ENCODE data around the gene ALOX5. TPM values are rescaled to one million over a fixed set of nuclear protein-coding genes. Genes with fewer than 3 reads are reported as not detected.
"Not testable (repeated sequence)": the region's sequence is repeated elsewhere in the genome, so short reads cannot be mapped to it uniquely, and the experiment has no call there.

Gene ALOX5
- total RNA-seq, 2 experiments from 2014 or later, result 9.7 to 9.9 TPM

DNA sequence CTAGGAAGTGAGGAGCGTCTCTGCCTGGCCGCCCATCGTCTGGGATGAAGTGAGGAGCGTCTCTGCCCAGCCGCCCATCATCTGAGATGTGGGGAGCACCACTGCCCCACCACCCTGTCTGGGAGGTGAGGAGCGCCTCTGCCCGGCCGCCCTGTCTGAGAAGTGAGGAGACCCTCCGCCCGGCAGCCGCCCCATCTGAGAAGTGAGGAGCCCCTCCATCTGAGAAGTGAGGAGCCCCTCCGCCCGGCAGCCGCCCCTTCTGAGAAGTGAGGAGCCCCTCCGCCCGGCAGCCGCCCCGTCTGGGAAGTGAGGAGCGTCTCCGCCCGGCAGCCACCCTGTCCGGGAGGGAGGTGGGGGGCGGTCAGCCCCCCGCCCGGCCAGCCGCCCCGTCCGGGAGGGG lies 17.6 kb downstream of the ALOX5 start:
- H3K9me3 Mint-ChIP-seq (ENCODE audit: insufficient read depth); H3K4me3 Mint-ChIP-seq; H3K4me1 Mint-ChIP-seq (ENCODE audit: low read depth); DNase-seq; H3K27ac Mint-ChIP-seq; POLR2A ChIA-PET; CTCF ChIA-PET; ATAC-seq: not testable (repeated sequence)
- H3K36me3 Mint-ChIP-seq (ENCODE audit: low read depth), result peaks cover 24% of the 10 kb centered on the region
- peaks cover 11% of the 10 kb centered on the region for H3K27me3 Mint-ChIP-seq (ENCODE audit: low read depth)

- Mint-ChIP-seq H3K4me3 (no peak overlapping the region), H3K27ac (no peak overlapping the region), H3K27me3 (ENCODE audit: low read depth) (peaks cover 15% of the 10 kb centered on the region), H3K36me3 (ENCODE audit: low read depth) (peaks cover 25% of the 10 kb centered on the region), H3K9me3 (ENCODE audit: insufficient read depth) (peaks cover 13% of the 10 kb centered on the region), H3K4me1 (ENCODE audit: low read depth) (no peaks in the 10 kb centered on the region)
- ChIA-PET POLR2A (no interaction called here), CTCF (no interaction called here)
- DNase-seq, result no peak
- ATAC-seq, result no peak
Measured at GRCh38 chr10:45395554-45395953, 21.5 kb downstream of the ALOX5 start.

- ChIA-PET POLR2A (no interaction called here), CTCF (no interaction called here)
- H3K27ac Mint-ChIP-seq, result no peak overlapping the region
- peaks cover under 1% of the 10 kb centered on the region for H3K4me1 Mint-ChIP-seq (ENCODE audit: low read depth)
- H3K9me3 Mint-ChIP-seq (ENCODE audit: insufficient read depth), result peaks cover 13% of the 10 kb centered on the region
- DNase-seq (no peak), ATAC-seq (no peak)
- H3K27me3 Mint-ChIP-seq (ENCODE audit: low read depth), result peaks cover 25% of the 10 kb centered on the region
- no peak overlapping the region for H3K4me3 Mint-ChIP-seq
- H3K36me3 Mint-ChIP-seq (ENCODE audit: low read depth), result peaks cover 25% of the 10 kb centered on the region
Measured at GRCh38 chr10:45398595-45398994, 24.6 kb downstream of the ALOX5 start.

GRCh38 chr10:45399113-45399512 lies 25.1 kb downstream of the ALOX5 start:
- POLR2A ChIA-PET, result no interaction called here
- H3K4me1 Mint-ChIP-seq (ENCODE audit: low read depth), result peaks cover 5% of the 10 kb centered on the region
- H3K4me3 Mint-ChIP-seq, result no peak overlapping the region
- H3K27me3 Mint-ChIP-seq (ENCODE audit: low read depth), result peaks cover 22% of the 10 kb centered on the region
- DNase-seq (no peak), ATAC-seq (no peak)
- CTCF ChIA-PET, result no interaction called here
- H3K9me3 Mint-ChIP-seq (ENCODE audit: insufficient read depth), result peaks cover 13% of the 10 kb centered on the region
- H3K36me3 Mint-ChIP-seq (ENCODE audit: low read depth), result peaks cover 21% of the 10 kb centered on the region
- no peak overlapping the region for H3K27ac Mint-ChIP-seq

GRCh38 chr10:45403151-45403550 lies 29.1 kb downstream of the ALOX5 start:
- Mint-ChIP-seq H3K4me1 (ENCODE audit: low read depth) (peaks cover 9% of the 10 kb centered on the region), H3K4me3 (no peak overlapping the region), H3K36me3 (ENCODE audit: low read depth) (peaks cover 5% of the 10 kb centered on the region), H3K27ac (no peak overlapping the region), H3K9me3 (ENCODE audit: insufficient read depth) (peaks cover 4% of the 10 kb centered on the region), H3K27me3 (ENCODE audit: low read depth) (peaks cover 36% of the 10 kb centered on the region)
- ChIA-PET CTCF (no interaction called here), POLR2A (no interaction called here)
- DNase-seq, result no peak
- no peak for ATAC-seq

GRCh38 chr10:45404087-45404769 lies 30.2 kb downstream of the ALOX5 start:
- ATAC-seq, result no peak
- ChIA-PET CTCF (no interaction called here), POLR2A (no interaction called here)
- H3K27me3 Mint-ChIP-seq (ENCODE audit: low read depth), result peaks cover 31% of the 10 kb centered on the region
- no peak for DNase-seq
- no peak overlapping the region for H3K27ac Mint-ChIP-seq
- H3K4me3 Mint-ChIP-seq, result no peak overlapping the region
- no peaks in the 10 kb centered on the region for H3K36me3 Mint-ChIP-seq (ENCODE audit: low read depth)
- peaks cover 9% of the 10 kb centered on the region for H3K4me1 Mint-ChIP-seq (ENCODE audit: low read depth)
- no peaks in the 10 kb centered on the region for H3K9me3 Mint-ChIP-seq (ENCODE audit: insufficient read depth)

DNA sequence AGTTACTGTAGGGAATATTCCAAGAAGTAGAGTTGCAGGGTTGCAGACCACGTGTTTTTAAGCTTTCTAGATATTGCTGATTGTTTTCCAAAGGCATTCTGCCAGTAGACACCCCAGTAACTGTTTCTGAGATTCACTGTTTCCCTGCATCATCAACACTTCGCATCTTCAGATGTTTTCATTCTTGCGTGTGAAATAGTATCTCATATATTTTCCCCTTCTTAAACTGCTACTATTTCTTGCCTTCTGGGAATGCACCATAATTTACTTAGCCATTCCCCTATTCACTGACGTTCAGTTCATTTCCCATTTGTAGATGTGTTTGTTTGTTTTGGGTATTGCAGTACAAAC lies 30.7 kb downstream of the ALOX5 start:
- Mint-ChIP-seq H3K4me3 (no peak overlapping the region), H3K4me1 (ENCODE audit: low read depth) (peaks cover 9% of the 10 kb centered on the region), H3K27ac (no peak overlapping the region), H3K36me3 (ENCODE audit: low read depth) (no peaks in the 10 kb centered on the region), H3K9me3 (ENCODE audit: insufficient read depth) (no peaks in the 10 kb centered on the region), H3K27me3 (ENCODE audit: low read depth) (peaks cover 32% of the 10 kb centered on the region)
- ChIA-PET CTCF (interaction anchor here (1.3 kb wide), 1 partner anchor 16 kb away, joined by 3 read pairs; no protein-coding TSS in a partner anchor), POLR2A (no interaction called here)
- ATAC-seq (no peak), DNase-seq (no peak)

- no peak for ATAC-seq
- Mint-ChIP-seq H3K4me3 (no peak overlapping the region), H3K9me3 (ENCODE audit: insufficient read depth) (no peaks in the 10 kb centered on the region), H3K36me3 (ENCODE audit: low read depth) (no peaks in the 10 kb centered on the region), H3K27me3 (ENCODE audit: low read depth) (peaks cover 27% of the 10 kb centered on the region), H3K27ac (no peak overlapping the region), H3K4me1 (ENCODE audit: low read depth) (peaks cover 19% of the 10 kb centered on the region)
- POLR2A ChIA-PET, result interaction anchor here (0.8 kb wide), 1 partner anchor 12 kb away, joined by 3 read pairs; no protein-coding TSS in a partner anchor
- CTCF ChIA-PET, result no interaction called here
- DNase-seq, result no peak
Measured at GRCh38 chr10:45407542-45407941, 33.5 kb downstream of the ALOX5 start.

- DNase-seq (no peak), ATAC-seq (no peak)
- Mint-ChIP-seq H3K36me3 (ENCODE audit: low read depth) (peaks cover 6% of the 10 kb centered on the region), H3K27ac (no peak overlapping the region), H3K4me1 (ENCODE audit: low read depth) (peaks cover 18% of the 10 kb centered on the region), H3K9me3 (ENCODE audit: insufficient read depth) (no peaks in the 10 kb centered on the region), H3K27me3 (ENCODE audit: low read depth) (peaks cover 19% of the 10 kb centered on the region), H3K4me3 (no peak overlapping the region)
- ChIA-PET POLR2A (no interaction called here), CTCF (no interaction called here)
Measured at GRCh38 chr10:45408421-45409319, 34.7 kb downstream of the ALOX5 start.

DNA sequence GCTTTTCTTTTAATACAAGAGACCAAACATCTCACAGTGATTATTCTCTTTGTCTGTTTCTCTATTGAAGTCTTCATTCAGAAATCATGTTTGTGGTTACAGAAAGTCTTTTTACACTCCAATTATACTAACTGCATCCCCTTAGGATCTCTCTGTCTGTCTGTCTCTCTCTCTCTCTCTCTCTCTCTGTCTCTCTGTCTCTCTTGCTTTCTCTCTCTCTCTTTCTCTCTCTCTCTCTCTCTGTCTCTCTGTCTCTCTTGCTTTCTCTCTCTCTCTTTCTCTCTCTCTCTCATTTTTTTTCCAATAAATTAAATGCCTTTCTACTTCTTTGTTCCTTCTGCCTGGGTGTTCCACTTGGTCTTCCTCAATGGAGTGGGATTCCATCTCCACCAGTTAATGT lies 35.3 kb downstream of the ALOX5 start:
- CTCF ChIA-PET; H3K27ac Mint-ChIP-seq; DNase-seq; H3K36me3 Mint-ChIP-seq (ENCODE audit: low read depth); H3K9me3 Mint-ChIP-seq (ENCODE audit: insufficient read depth); POLR2A ChIA-PET; ATAC-seq; H3K4me3 Mint-ChIP-seq: not testable (repeated sequence)
- Mint-ChIP-seq H3K27me3 (ENCODE audit: low read depth) (peaks cover 18% of the 10 kb centered on the region), H3K4me1 (ENCODE audit: low read depth) (peaks cover 12% of the 10 kb centered on the region)

DNA sequence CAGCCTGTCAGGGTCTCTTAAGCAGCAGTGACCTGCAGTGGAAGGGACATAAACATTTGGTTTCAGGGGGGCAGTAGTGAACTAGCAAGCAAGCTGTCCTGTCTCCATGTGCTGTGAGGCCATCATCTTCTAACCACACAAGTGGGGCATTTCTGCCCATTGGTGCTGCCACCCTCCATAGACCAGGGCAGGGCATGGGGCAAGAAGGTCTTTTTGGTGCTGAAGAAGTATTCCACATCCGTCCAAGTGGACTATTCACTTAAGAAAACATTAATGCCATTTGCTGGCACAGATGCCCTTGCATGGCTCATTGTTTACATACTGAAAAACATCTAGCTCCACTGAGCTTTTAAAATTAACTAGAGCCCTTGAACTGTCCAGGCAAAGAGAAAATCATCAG lies 35.8 kb downstream of the ALOX5 start:
- no peak for ATAC-seq

DNA sequence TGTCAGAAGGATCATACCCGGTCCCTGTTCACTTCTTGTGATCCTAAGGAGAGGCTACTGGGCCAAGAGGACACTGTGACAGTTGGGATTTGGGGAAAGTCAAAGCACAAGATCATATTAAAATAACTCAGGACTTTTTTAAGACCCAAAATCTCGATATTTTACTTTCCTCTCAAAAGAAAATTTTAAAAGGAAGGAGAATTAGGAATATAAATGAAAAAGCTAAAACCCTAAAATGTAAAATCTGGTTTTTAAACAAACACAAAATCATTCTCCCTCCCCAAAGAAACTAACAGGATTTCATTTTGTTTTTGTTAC lies 36.4 kb downstream of the ALOX5 start:
- no peak for ATAC-seq
- CTCF ChIA-PET, result no interaction called here
- Mint-ChIP-seq H3K36me3 (ENCODE audit: low read depth) (peaks cover 13% of the 10 kb centered on the region), H3K27ac (no peak overlapping the region), H3K27me3 (ENCODE audit: low read depth) (peaks cover 16% of the 10 kb centered on the region), H3K9me3 (ENCODE audit: insufficient read depth) (no peaks in the 10 kb centered on the region), H3K4me1 (ENCODE audit: low read depth) (peaks cover 9% of the 10 kb centered on the region), H3K4me3 (no peak overlapping the region)
- DNase-seq, result no peak
- POLR2A ChIA-PET, result no interaction called here

More for the DNA sequence above, 35.8 kb downstream of the ALOX5 start:
- CTCF ChIA-PET, result no interaction called here
- Mint-ChIP-seq H3K27ac (no peak overlapping the region), H3K9me3 (ENCODE audit: insufficient read depth) (no peaks in the 10 kb centered on the region), H3K36me3 (ENCODE audit: low read depth) (peaks cover 13% of the 10 kb centered on the region), H3K27me3 (ENCODE audit: low read depth) (peaks cover 18% of the 10 kb centered on the region), H3K4me3 (no peak overlapping the region), H3K4me1 (ENCODE audit: low read depth) (peaks cover 9% of the 10 kb centered on the region)
- POLR2A ChIA-PET, result no interaction called here
- no peak for DNase-seq
